Non-pigmented ciliary epithelial cell (primary cell): ENCODE measurements around the gene MTOR.
A peak's percentile ranks its signal among the peaks of the same experiment; 100 is the strongest.

Experiments
- DNase-seq: peaks from one replicate; pipeline ENCODE4 v3.0.0-alpha.2; 2010; ENCODE audit warnings: low read depth

Gene MTOR

GRCh38 chr1:11061652-11062365 lies 200.5 kb downstream of the MTOR start:
- DNase-seq, result no peak

GRCh38 chr1:11059968-11060830 lies 202.2 kb downstream of the MTOR start, which contains the start of gene SRM:
TSS of gene SRM (minus strand) at chr1:11060018. CDS start at chr1:11059943, 75 bp downstream.
- peak; percentile 20 for DNase-seq

GRCh38 chr1:11059155-11059967 lies 203.0 kb downstream of the MTOR start:
- DNase-seq, result no peak

- no peak for DNase-seq
Observed at GRCh38 chr1:11058595-11059154, 203.7 kb downstream of the MTOR start.

- no peak for DNase-seq
Observed at GRCh38 chr1:11058026-11058425, 204.3 kb downstream of the MTOR start.

GRCh38 chr1:11057477-11057876 lies 204.9 kb downstream of the MTOR start:
- no peak for DNase-seq
